IMR-90 (cell line): ENCODE data around the gene ARHGEF10L. TPM values are rescaled to one million over a fixed set of nuclear protein-coding genes. Genes with fewer than 3 reads are reported as not detected.

Experiments
- ATAC-seq: fragments of 200-7000 bp; cut with Tn5 transposase; 2 replicates; pipeline ENCODE4 v1.9.1; 2020; ENCODE audit warnings: low read depth, mild to moderate bottlenecking, moderate library complexity
- BruUV-seq: library from RNA; stranded (reverse); fragments of 400-500 nt; replicated peaks from 2 replicates; lab custom pipeline; 2021; lab: Mats Ljungman, UMichigan
- CTCF ChIA-PET: fragments of 300-600 bp; formaldehyde crosslinking; extraction: SDS; loops from one replicate; lab custom pipeline; 2021; ENCODE audit warnings: antibody characterized with exemption; lab: Yijun Ruan, JAX
- POLR2A ChIA-PET: fragments of 300-600 bp; sonication (Branson Sonifier 250); formaldehyde crosslinking; loops from one replicate; lab custom pipeline; 2022; ENCODE audit warnings: antibody characterized with exemption; ENCODE audit not compliant: unreplicated experiment; lab: Charles Lee
- DNase-seq: peaks from one replicate; pipeline ENCODE4 v3.0.0; 2013
- H2AFZ ChIP-seq: replicated peaks from 2 replicates; pipeline ENCODE3; 2013; ENCODE audit warnings: low read length, mild to moderate bottlenecking; ENCODE audit not compliant: poor library complexity
- H2AK5ac ChIP-seq: 2 replicates; pipeline ENCODE4 v1.6.1; 2013; ENCODE audit warnings: low read depth, low read length, inconsistent platforms
- H2AK9ac ChIP-seq: replicated peaks from 2 replicates; pipeline ENCODE3; 2013; ENCODE audit warnings: mild to moderate bottlenecking, low read depth, low read length, moderate library complexity; ENCODE audit not compliant: poor library complexity
- H2BK120ac ChIP-seq: 2 replicates; pipeline ENCODE4 v1.6.1; 2013; ENCODE audit warnings: low read depth, low read length, inconsistent platforms
- H2BK15ac ChIP-seq: 3 replicates; pipeline ENCODE4 v1.6.1; 2013; ENCODE audit warnings: low read depth, low read length, inconsistent platforms
- H2BK20ac ChIP-seq: 2 replicates; pipeline ENCODE4 v1.6.1; 2013; ENCODE audit warnings: low read depth, mild to moderate bottlenecking, inconsistent platforms, low read length, moderate library complexity
- H2BK5ac ChIP-seq: 2 replicates; pipeline ENCODE4 v1.6.1; 2013; ENCODE audit warnings: mild to moderate bottlenecking, low read depth, low read length, inconsistent platforms; ENCODE audit not compliant: poor library complexity, severe bottlenecking
- H3K14ac ChIP-seq: replicated peaks from 2 replicates; pipeline ENCODE4 v1.6.1; 2013; ENCODE audit warnings: low read depth, low read length, inconsistent platforms
- H3K18ac ChIP-seq: 2 replicates; pipeline ENCODE4 v1.6.1; 2013; ENCODE audit warnings: low read depth, low read length, control low read depth
- H3K23ac ChIP-seq: 2 replicates; pipeline ENCODE4 v1.6.1; 2013; ENCODE audit warnings: low read depth, low read length, inconsistent platforms
- H3K27ac ChIP-seq: 2 replicates; pipeline ENCODE4 v1.5.1; 2013; ENCODE audit warnings: mild to moderate bottlenecking, control low read depth, low read length; ENCODE audit not compliant: insufficient read depth
- H3K27me3 ChIP-seq: 2 replicates; pipeline ENCODE4 v1.6.1; 2013; ENCODE audit warnings: low read length; ENCODE audit not compliant: control insufficient read depth, insufficient read depth
- H3K36me3 ChIP-seq: 2 replicates; pipeline ENCODE4 v1.6.1; 2013; ENCODE audit warnings: low read length, mixed read lengths; ENCODE audit not compliant: control insufficient read depth, insufficient read depth
- H3K4ac ChIP-seq: 2 replicates; pipeline ENCODE4 v1.6.1; 2013; ENCODE audit warnings: low read depth, low read length, inconsistent platforms
- H3K4me1 ChIP-seq: 2 replicates; pipeline ENCODE4 v1.6.1; 2013; ENCODE audit warnings: low read length, mixed read lengths; ENCODE audit not compliant: control insufficient read depth, insufficient read depth
- H3K4me2 ChIP-seq: 2 replicates; pipeline ENCODE4 v1.6.1; 2013; ENCODE audit warnings: low read depth, mild to moderate bottlenecking, control low read depth, low read length, moderate library complexity
- H3K4me3 ChIP-seq: 2 replicates; pipeline ENCODE4 v1.5.1; 2013; ENCODE audit warnings: low read depth, mild to moderate bottlenecking, control low read depth, low read length, moderate library complexity; ENCODE audit not compliant: insufficient read depth
- H3K56ac ChIP-seq: 2 replicates; pipeline ENCODE4 v1.6.1; 2013; ENCODE audit warnings: low read length, inconsistent platforms; ENCODE audit not compliant: insufficient read depth; ENCODE audit errors: extremely low read depth
- H3K79me1 ChIP-seq, 2 experiments: 2 replicates each; pipeline ENCODE4 v1.6.1; 2013; ENCODE audit warnings: low read length in 2 of 2, inconsistent platforms in 1 of 2, low read depth in 1 of 2
- H3K9ac ChIP-seq: 2 replicates; pipeline ENCODE4 v1.6.1; 2013; ENCODE audit warnings: low read depth, low read length, control low read depth
- H3K9me1 ChIP-seq: 2 replicates; pipeline ENCODE4 v1.6.1; 2013; ENCODE audit warnings: low read length, inconsistent platforms; ENCODE audit not compliant: insufficient read depth
- H3K9me3 ChIP-seq: 2 replicates; pipeline ENCODE4 v1.6.1; 2013; ENCODE audit warnings: low read length; ENCODE audit not compliant: control insufficient read depth, insufficient read depth
- H4K20me1 ChIP-seq: 2 replicates; pipeline ENCODE4 v1.6.1; 2013; ENCODE audit warnings: low read length, inconsistent platforms; ENCODE audit not compliant: insufficient read depth
- H4K5ac ChIP-seq: 2 replicates; pipeline ENCODE4 v1.6.1; 2013; ENCODE audit warnings: mild to moderate bottlenecking, low read depth, low read length, control low read depth
- H4K8ac ChIP-seq, 2 experiments: 2 replicates each; pipeline ENCODE4 v1.6.1; 2013; ENCODE audit warnings: low read depth in 2 of 2, low read length in 2 of 2, control low read depth in 1 of 2, inconsistent platforms in 1 of 2
- H4K91ac ChIP-seq: 2 replicates; pipeline ENCODE4 v1.6.1; 2013; ENCODE audit warnings: low read depth, low read length, inconsistent platforms; ENCODE audit not compliant: insufficient read depth
- BHLHE40 ChIP-seq: fragments of 150-350 bp; IDR thresholded peaks from 2 replicates; pipeline ENCODE4 v1.6.1; 2016; ENCODE audit warnings: mild to moderate bottlenecking, low read depth, low read length
- CEBPB ChIP-seq: IDR thresholded peaks from 2 replicates; pipeline ENCODE4 v1.6.1; 2012; ENCODE audit warnings: low read depth, low read length, improper control_type of control experiment
- CHD1 ChIP-seq: IDR thresholded peaks from 2 replicates; pipeline ENCODE4 v1.6.1; 2012; ENCODE audit warnings: low read depth, low read length, improper control_type of control experiment
- FOS ChIP-seq: fragments of 150-350 bp; IDR thresholded peaks from 2 replicates; pipeline ENCODE4 v1.6.1; 2016; ENCODE audit warnings: low read depth, low read length
- MAFK ChIP-seq: IDR thresholded peaks from 2 replicates; pipeline ENCODE4 v1.6.1; 2012; ENCODE audit warnings: low read depth, low read length, improper control_type of control experiment
- MAZ ChIP-seq: IDR thresholded peaks from 2 replicates; pipeline ENCODE4 v1.6.1; 2012; ENCODE audit warnings: low read depth, mild to moderate bottlenecking, low read length, improper control_type of control experiment, moderate library complexity, borderline replicate concordance
- MXI1 ChIP-seq: IDR thresholded peaks from 2 replicates; pipeline ENCODE4 v1.6.1; 2012; ENCODE audit warnings: low read depth, mild to moderate bottlenecking, low read length, moderate library complexity, borderline replicate concordance
- NFE2L2 ChIP-seq: fragments of 150-350 bp; IDR thresholded peaks from 2 replicates; pipeline ENCODE4 v1.6.1; 2016; ENCODE audit warnings: low read depth, mild to moderate bottlenecking, low read length
- POLR2A ChIP-seq: IDR thresholded peaks from 2 replicates; pipeline ENCODE4 v1.6.1; 2012; ENCODE audit warnings: mild to moderate bottlenecking, low read depth, low read length
- RAD21 ChIP-seq: IDR thresholded peaks from 2 replicates; pipeline ENCODE4 v1.6.1; 2012; ENCODE audit warnings: low read length, improper control_type of control experiment
- RCOR1 ChIP-seq: IDR thresholded peaks from 2 replicates; pipeline ENCODE4 v1.6.1; 2012; ENCODE audit warnings: mild to moderate bottlenecking, low read length, improper control_type of control experiment; ENCODE audit not compliant: insufficient replicate concordance
- RFX5 ChIP-seq: IDR thresholded peaks from 2 replicates; pipeline ENCODE4 v1.8.0; 2012; ENCODE audit warnings: low read depth, mild to moderate bottlenecking, low read length, moderate library complexity
- SMC3 ChIP-seq: fragments of 150-350 bp; IDR thresholded peaks from 2 replicates; pipeline ENCODE4 v1.6.1; 2016; ENCODE audit warnings: low read depth, mild to moderate bottlenecking, antibody characterized with exemption, low read length, moderate library complexity
- WGBS, 2 experiments: methylation state at CpG; one replicate each; pipeline versions ENCODE4 v1.1.5 to v1.1.7; 2013; ENCODE audit warnings: missing lambda C conversion rate in 2 of 2; ENCODE audit not compliant: insufficient read length in 1 of 2; ENCODE audit errors: extremely low coverage in 2 of 2; 5-methylcytosine and 5-hydroxymethylcytosine counted together
- dilution Hi-C: fragments of 300-500 bp; cut with HindIII; formaldehyde crosslinking; loops from one replicate; pipeline ENCODE4 v1.14.3; 2018; ENCODE audit warnings: low sequenced_read_pairs; ENCODE audit not compliant: unreplicated experiment
- in situ Hi-C: fragments of 300-500 bp; cut with MboI; formaldehyde crosslinking; loops from 3 replicates; pipeline ENCODE4 v1.14.3; 2019; ENCODE audit warnings: low sequenced_read_pairs, inconsistent platforms, mixed read lengths
- intact Hi-C: fragments of 100-400 bp; cut with micrococcal nuclease; formaldehyde crosslinking; loops from 2 replicates; pipeline ENCODE4 v1.10.0; 2022
- polyA plus RNA-seq, 3 experiments: library from polyadenylated mRNA; depleted of rRNA; stranded (reverse); fragments of >200 nt; gene quantifications; 2 replicates each; pipeline ENCODE4 v1.2.3, GENCODE V29; 2012; ENCODE audit warnings: low replicate concordance in 1 of 3
- total RNA-seq: library from RNA; depleted of rRNA; stranded (reverse); fragments of >200 nt; gene quantifications from 2 replicates; pipeline ENCODE4 v1.2.3, GENCODE V29; 2012
- TF ChIP-seq, protein P1 (sequence below): conservative IDR thresholded peaks from 2 replicates; pipeline ENCODE4 v1.5.1; 2012; ENCODE audit warnings: mild to moderate bottlenecking, low read depth, low read length, improper control_type of control experiment
- TF ChIP-seq, protein P2 (sequence below): fragments of 150-350 bp; IDR thresholded peaks from 2 replicates; pipeline ENCODE4 v1.6.1; 2017; ENCODE audit warnings: mild to moderate bottlenecking, antibody characterized with exemption, low read length, low read depth
- TF ChIP-seq, protein P3 (sequence below): fragments of 150-350 bp; IDR thresholded peaks from 2 replicates; pipeline ENCODE4 v1.6.1; 2016; ENCODE audit warnings: low read depth, mild to moderate bottlenecking, low read length, moderate library complexity, borderline replicate concordance

Gene ARHGEF10L
- total and polyA plus RNA-seq, 2 of the 4 experiments (the other 2 are of a cell fraction), result 4.8 to 12.4 TPM

DNA sequence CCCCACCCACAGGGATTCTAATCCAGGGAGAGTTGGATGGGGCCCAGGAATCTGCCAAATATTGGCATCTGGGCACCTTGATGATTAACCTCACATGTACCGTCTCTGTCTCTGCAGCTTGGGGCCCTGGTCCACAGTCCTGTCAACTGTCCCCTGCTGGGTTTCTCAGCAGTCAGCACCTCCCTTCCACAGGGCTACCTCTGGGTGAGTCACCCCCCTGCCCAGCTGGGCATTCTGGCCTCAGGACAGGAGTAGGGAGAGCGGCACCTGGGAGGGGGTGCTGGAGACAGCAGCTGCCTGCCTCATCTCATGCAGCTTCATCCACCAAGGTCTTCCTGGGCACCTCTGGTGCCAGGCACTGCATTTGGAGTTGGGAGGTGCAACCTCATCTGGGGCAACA, 115.0 kb downstream of the ARHGEF10L start:
- POLR2A ChIA-PET, result no interaction called here
- in situ Hi-C loops, result loop anchor here (10.0 kb wide), 1 partner anchor 920 kb away; no protein-coding TSS in a partner anchor

More for the DNA sequence above, 115.0 kb downstream of the ARHGEF10L start:
- Histone ChIP-seq H3K4me3 (no peak overlapping the region), H4K5ac (no peak overlapping the region), H3K9ac (no peak overlapping the region), H4K8ac (no peak overlapping the region), H3K4ac (no peak overlapping the region), H3K18ac (no peak overlapping the region), H3K56ac (no peak overlapping the region), H3K27me3 (no peaks in the 10 kb centered on the region), H2BK15ac (no peak overlapping the region), H2AK5ac (no peak overlapping the region), H3K14ac (no peak overlapping the region), H2BK20ac (no peak overlapping the region), H3K36me3 (peaks cover 17% of the 10 kb centered on the region), H2AFZ (no peak overlapping the region), H4K20me1 (no peaks in the 10 kb centered on the region; the same call in 1 of the 2 replicates), H3K4me1 (no peaks in the 10 kb centered on the region), H2AK9ac (no peak overlapping the region), H3K9me3 (no peaks in the 10 kb centered on the region), H2BK5ac (no peak overlapping the region), H2BK120ac (no peak overlapping the region), H3K79me1 (no peaks in the 10 kb centered on the region), H3K4me2 (no peak overlapping the region), H3K27ac (no peak overlapping the region), H3K9me1 (no peaks in the 10 kb centered on the region), H4K91ac (no peak overlapping the region), H3K23ac (no peak overlapping the region)
- BruUV-seq, result no TSS peak
- TF ChIP-seq RAD21 (no peak), CEBPB (no peak), NFE2L2 (no peak), FOS (no peak), MAZ (no peak), MAFK (no peak), RCOR1 (no peak), POLR2A (no peak), MXI1 (no peak), BHLHE40 (no peak), RFX5 (no peak), CHD1 (no peak), SMC3 (no peak)
- TF ChIP-seq, protein P1, sequence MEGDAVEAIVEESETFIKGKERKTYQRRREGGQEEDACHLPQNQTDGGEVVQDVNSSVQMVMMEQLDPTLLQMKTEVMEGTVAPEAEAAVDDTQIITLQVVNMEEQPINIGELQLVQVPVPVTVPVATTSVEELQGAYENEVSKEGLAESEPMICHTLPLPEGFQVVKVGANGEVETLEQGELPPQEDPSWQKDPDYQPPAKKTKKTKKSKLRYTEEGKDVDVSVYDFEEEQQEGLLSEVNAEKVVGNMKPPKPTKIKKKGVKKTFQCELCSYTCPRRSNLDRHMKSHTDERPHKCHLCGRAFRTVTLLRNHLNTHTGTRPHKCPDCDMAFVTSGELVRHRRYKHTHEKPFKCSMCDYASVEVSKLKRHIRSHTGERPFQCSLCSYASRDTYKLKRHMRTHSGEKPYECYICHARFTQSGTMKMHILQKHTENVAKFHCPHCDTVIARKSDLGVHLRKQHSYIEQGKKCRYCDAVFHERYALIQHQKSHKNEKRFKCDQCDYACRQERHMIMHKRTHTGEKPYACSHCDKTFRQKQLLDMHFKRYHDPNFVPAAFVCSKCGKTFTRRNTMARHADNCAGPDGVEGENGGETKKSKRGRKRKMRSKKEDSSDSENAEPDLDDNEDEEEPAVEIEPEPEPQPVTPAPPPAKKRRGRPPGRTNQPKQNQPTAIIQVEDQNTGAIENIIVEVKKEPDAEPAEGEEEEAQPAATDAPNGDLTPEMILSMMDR, result no peak
- TF ChIP-seq, protein P2, sequence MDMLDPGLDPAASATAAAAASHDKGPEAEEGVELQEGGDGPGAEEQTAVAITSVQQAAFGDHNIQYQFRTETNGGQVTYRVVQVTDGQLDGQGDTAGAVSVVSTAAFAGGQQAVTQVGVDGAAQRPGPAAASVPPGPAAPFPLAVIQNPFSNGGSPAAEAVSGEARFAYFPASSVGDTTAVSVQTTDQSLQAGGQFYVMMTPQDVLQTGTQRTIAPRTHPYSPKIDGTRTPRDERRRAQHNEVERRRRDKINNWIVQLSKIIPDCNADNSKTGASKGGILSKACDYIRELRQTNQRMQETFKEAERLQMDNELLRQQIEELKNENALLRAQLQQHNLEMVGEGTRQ, result no peak
- TF ChIP-seq, protein P3, sequence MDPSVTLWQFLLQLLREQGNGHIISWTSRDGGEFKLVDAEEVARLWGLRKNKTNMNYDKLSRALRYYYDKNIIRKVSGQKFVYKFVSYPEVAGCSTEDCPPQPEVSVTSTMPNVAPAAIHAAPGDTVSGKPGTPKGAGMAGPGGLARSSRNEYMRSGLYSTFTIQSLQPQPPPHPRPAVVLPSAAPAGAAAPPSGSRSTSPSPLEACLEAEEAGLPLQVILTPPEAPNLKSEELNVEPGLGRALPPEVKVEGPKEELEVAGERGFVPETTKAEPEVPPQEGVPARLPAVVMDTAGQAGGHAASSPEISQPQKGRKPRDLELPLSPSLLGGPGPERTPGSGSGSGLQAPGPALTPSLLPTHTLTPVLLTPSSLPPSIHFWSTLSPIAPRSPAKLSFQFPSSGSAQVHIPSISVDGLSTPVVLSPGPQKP, result no peak
- ATAC-seq (no peak), DNase-seq (no peak)
- CTCF ChIA-PET, result interaction anchor here (0.6 kb wide), 1 partner anchor 177 kb away, joined by 4 read pairs; no protein-coding TSS in a partner anchor
- intact Hi-C loops (loop anchor here (2.0 kb wide), 1 partner anchor 926 kb away; no protein-coding TSS in a partner anchor), dilution Hi-C loops (no loop called here)
- no CpG with 5 or more reads among the region's 2 CpGs for WGBS, 2 experiments
